ENCODE measurements around the gene CDK5RAP3.
"Not testable (repeated sequence)": the region's sequence is repeated elsewhere in the genome, so short reads cannot be mapped to it uniquely, and the experiment has no call there.

The CDK5RAP3 gene

DNA sequence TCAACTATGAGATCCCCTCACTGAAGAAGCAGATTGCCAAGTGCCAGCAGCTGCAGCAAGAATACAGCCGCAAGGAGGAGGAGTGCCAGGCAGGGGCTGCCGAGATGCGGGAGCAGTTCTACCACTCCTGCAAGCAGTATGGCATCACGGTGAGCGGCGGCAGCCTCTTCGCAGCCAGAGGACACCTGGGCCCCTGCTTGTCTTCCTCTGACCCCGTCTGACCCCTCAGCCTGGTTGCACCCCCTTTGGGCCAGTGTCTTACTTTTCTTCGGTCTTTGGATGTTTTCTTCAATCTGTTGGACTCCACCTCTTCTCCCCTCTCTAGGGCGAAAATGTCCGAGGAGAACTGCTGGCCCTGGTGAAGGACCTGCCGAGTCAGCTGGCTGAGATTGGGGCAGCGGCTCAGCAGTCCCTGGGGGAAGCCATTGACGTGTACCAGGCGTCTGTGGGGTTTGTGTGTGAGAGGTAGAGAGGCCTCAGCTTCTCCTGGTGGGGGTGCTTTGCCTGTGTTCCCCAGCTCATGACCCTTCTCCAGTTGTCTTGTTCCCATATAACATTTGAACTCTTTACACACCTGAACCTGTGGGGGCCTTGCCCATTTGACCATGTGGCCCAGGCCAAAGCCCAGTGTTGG lies 4.4 kb downstream of the CDK5RAP3 start:
- no peak for DNase-seq (ENCODE audit: low read depth)

DNA sequence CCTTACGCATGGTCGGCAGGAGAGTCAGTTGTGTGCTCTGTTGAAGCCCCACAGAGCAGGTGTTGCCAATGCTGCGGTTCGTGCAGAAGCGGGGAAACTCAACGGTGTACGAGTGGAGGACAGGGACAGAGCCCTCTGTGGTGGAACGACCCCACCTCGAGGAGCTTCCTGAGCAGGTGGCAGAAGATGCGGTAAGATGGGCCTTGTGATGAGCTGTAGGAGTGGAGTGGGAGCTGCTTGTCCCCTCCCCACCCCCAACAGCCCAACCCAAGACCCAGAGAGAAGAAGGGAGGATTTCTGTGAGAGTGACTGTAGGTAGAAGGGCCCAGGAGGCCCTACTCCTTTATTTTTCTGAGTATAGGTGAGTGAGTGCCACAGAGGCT lies 4.9 kb downstream of the CDK5RAP3 start:
- no peak for DNase-seq (ENCODE audit: low read depth)

DNA sequence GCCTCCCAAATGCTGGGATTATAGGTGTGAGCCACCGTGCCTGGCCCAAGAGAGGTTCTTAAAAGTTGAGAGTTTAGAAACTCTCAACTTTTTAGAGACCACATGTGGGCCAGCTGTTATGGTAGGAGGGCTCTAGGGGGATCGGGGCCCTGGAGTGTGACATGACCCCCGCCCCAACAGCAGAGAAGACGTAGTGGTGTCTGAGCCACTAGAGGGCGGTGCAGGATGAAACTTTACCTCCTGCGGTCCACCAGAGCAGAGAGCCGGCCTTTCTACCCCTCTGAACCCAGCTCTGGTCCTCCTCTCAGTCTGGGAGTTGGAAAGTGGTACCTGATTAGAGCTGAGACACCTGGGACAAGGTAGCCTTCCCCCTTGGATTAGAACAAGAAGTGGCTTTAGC lies 7.4 kb downstream of the CDK5RAP3 start:
- no peak for DNase-seq (ENCODE audit: low read depth)

DNA sequence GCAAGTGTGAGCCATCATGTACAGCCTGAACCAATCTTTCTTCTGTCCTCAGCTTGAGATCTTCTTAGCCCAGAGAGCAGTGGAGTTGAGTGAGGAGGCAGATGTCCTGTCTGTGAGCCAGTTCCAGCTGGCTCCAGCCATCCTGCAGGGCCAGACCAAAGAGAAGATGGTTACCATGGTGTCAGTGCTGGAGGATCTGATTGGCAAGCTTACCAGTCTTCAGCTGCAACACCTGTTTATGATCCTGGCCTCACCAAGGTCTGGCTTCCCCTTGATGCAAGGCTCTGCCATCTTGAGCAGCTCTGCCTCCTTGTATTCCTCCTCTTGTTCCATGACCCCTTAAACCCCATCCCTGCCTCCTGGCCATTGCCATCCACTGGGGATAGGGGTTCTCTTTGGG lies 9.6 kb downstream of the CDK5RAP3 start:
- DNase-seq (ENCODE audit: low read depth) = no peak

DNA sequence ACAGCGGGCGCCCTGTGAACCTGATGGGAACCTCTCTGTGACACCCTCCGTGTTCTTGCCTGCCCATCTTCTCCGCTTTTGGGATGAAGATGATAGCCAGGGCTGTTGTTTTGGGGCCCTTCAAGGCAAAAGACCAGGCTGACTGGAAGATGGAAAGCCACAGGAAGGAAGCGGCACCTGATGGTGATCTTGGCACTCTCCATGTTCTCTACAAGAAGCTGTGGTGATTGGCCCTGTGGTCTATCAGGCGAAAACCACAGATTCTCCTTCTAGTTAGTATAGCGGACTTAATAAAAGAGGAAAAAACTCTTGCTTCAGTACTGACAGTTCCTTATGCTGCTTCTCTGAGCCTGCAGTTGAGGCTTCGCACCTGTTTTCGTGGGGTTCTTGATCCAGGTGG lies 10.5 kb downstream of the CDK5RAP3 start:
- no peak for DNase-seq (ENCODE audit: low read depth)

DNA sequence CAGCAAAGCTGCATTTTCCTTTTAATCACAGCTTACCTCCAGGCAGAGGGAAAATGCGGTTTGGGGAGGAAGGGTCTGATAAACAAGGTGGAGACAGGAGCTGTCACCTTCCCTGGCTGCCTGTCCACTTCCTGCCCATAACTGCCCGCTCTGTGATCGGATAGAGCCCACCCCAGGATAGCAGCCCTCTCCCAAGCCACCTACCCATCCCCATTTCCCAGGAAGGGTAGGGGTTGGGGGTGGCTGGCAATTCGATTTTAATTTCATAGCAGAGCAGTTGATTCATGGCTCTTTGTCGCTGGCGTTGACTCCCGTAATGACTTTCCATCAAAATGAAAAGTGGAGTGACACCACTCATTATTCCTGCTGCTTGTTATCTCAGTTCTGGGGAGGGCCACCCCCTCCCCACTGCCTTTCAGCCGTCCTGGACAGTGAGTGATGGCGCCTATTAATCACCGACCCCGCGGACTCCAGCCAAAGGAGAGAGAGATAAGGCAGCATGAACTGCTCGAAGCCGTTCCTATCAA lies 11.2 kb downstream of the CDK5RAP3 start:
- DNase-seq (ENCODE audit: low read depth) = no peak

DNA sequence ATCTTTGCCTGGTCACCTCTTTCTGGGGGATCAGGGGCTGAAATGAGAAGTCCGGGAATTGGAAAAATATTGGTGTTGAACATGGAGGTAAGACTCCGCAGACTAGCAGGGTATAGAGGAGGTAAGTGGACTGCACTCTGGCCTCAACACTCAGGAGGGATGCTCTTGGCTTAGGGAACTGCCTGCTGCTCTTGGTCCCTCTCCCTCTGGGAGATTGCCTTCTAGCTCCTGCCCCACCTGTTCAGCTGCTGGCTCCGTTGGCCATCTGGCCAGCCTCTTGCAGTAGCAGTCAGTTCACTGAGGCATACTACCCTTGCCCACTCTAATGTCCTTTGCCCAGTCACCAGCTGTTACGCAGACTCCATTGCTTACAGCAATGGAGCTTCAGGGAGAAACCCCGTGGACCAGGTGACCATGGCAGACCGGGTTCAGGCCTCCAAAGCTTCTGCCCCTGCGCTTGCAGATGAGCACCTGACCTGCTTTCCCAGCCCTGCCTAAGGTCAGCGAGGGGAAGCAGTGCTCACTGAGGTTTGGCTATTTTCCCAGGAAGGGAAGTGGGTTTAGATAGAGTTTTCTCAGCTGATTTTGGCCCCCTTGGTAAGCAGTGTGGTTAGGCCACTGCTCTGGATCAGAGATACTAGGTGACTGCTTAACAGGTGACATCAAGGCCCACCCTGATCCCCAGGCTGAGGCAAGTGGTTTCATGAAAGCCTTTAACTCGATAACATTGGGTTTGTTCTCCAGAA lies 11.9 kb downstream of the CDK5RAP3 start:
- DNase-seq (ENCODE audit: low read depth) = no peak

DNA sequence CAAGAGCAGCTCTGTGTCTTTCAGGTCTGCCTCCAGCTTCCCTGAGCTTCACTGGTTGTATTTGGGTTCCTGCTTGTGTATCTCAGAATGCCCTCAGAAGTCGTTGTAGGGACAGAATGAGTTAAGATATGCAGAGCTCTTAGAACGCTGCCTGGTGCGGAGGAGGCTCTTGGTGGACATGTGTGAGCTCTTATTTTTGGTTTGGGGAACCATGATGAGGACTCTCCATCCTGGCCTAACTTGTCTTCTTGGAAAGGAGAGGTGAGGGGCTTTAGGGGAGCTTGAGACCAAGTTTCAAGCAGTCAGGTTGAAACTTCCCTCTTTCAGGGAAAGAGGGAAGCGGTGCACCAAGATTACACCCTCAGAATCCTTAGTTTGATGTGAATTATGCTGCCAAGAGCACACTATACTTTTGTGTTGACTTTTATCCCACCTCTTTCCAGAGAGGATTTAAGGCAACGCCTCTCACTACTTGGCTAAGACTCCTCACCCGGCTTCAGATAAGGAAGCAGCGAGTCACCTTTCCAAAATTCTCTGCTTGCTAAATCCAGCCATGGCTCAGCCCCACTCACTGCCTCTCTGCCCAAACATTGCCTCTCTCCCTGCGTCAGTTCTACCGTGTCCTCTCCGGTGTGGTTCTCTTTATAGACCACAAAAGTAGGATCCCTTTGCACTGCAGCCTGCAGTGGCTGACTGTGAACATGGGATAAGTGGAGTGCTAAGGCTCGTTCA lies 12.7 kb downstream of the CDK5RAP3 start:
- no peak for DNase-seq (ENCODE audit: low read depth)

DNA sequence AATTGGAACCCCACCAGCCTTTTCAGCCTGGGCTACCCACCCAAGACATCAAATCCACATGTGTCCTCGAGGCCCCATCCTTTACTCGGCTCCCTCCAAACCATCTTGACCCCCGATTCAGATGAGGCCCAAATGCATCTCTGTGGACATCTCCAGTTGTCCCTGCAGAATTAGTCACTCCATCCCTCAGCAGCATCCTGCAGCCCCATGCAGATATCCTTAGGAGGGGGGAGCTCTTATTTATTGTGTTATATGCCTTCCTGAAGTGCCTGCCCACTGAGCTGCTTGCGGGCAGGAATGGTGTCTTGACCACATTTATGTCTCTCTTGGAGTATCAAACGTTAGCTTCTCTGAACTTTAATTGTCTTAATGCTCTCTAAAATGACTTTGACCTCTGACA lies 15.6 kb downstream of the CDK5RAP3 start:
- no peak for DNase-seq (ENCODE audit: low read depth)

DNA sequence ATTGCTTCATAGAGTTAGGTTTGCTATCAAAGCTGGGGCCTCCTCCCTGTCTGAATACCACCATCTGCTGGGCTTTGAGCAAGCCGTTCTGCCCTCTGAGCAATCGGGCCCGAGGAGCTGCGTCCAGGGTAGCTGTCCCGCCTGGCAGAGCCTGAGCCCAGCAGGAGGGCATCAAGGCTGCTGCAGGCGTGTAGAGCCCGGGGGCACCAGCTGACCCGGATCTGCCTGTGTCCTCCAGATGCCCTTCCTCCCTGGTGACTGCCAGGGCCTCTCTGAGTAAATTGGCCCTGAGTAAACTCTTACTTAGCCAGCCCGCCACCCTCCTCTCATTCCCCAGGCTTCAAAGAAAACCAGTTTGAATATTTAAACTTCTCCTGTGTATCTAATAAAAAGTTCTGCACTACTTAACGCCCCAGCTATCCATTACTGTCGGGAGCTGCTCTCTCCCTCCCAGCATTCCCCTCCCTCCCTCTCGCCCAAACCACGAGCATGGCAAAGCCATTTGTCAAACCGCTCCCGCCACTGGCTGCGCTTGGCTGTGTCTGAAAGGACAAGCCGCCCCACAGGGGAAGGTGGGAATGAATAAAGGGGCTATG lies 16.4 kb downstream of the CDK5RAP3 start:
- DNase-seq (ENCODE audit: low read depth) = no peak

DNA sequence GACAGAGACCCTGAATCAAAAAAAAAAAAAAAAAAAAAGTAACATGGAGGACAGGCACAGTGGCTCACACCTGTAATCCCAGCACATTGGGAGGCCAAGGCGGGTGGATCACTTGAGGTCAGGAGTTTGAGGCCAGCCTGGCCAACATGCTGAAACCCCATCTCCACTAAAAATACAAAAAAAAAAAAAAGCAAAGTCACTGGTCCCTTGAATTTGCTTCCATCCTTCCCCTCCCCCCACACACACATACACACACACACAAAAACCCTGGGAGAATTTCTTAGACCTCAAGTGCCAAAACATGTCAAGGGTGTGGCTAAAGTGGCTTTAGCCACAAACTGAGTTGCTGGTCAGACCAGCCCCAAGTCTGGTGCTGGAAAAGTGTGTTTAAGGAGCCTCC lies 17.5 kb downstream of the CDK5RAP3 start:
- not testable (repeated sequence) for DNase-seq (ENCODE audit: low read depth)

DNA sequence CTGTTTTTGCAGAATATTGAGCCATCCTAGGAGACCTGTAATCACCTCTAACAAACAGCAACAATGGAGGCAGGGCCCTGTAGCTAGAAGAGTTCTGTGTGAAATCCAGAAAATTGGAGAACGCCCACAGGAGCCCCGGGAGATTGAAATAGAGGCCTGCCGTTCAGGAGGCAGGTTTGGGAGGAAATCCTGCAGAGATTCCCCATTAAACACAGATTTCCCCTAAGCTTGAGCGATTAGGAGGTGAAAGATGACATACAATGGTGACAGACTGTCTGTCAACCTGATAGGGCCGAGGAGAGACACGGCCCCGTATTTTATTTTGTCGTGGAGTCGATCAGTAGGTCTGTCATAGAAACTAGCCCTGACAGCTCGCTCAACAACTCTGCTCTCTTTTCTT lies 18.2 kb downstream of the CDK5RAP3 start:
- no peak for DNase-seq (ENCODE audit: low read depth)

DNA sequence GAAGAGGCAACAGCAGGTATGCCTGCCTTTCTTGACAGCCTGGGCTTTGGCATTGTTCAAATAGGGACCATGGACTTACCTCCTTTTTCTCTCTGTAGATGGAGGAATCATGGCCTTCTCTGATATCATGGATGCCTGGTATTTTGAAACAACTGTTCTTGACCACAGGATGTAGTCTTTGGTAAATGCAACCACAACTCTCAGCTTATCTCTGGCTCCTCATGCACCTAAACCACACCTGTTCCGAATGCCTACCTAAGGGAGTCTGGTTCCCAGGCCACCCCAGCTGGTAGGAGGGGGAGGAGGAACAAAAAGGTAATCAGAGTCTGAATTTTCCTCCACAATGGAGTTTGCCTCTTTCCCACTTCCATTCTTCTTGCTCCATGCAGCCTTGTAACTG lies 18.8 kb downstream of the CDK5RAP3 start:
- no peak for DNase-seq (ENCODE audit: low read depth)

DNA sequence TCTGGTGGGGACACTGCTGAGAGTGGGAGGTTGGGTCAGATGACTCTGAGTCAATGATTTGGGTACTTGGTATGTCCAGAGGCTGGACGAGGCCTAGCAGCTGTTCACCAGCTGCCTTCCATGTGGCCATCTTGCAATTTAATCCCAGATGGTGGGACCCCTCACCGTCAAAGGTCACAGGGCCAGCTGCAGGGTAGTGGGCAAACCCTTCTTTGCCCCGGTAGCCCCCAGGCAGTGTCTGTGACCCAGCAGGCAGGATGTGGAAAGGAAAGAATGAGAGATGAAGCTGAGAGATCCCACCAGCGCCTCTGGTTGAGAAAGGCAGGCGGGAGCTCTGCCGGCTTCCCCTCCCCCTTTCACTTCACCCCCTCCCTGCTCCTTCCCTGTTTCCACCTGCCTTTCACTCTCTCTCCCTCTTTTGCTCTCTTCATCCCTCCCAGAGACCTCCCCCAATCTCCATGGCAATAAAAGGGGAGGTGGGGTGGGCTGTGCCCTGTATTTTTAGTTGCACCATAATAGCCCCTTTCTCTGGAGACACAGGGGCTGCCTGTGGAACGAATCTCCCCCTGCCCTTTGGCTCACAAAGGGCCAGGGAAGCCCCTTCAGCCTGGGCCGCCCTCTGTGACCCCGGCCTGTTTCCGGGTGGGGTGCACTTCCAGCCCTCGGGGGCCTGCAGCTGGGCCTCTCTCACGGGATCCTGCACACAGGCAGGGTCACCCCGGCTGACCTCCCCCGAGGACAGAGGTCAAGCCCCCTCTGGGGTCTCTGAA lies 20.2 kb downstream of the CDK5RAP3 start:
- DNase-seq (ENCODE audit: low read depth) = no peak

DNA sequence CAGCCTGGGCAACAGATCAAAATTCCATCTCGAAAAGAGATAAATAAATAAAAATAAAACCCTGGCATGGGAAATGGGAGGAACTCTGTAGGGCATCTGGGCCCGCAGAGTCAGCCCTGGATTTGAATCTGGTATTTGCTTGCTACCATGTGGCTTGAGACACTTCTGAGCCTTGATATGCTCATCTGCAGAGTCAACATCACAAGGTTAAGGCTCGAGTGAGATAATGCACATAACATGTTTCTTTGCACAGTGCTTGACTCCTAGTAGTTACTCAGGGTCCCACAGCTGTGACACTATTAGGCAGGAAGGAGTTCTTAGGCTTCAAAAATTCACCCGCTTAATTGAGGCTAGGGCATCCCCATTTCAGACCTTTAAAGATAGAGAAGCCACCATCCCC lies 21.3 kb downstream of the CDK5RAP3 start:
- DNase-seq (ENCODE audit: low read depth) = no peak

DNA sequence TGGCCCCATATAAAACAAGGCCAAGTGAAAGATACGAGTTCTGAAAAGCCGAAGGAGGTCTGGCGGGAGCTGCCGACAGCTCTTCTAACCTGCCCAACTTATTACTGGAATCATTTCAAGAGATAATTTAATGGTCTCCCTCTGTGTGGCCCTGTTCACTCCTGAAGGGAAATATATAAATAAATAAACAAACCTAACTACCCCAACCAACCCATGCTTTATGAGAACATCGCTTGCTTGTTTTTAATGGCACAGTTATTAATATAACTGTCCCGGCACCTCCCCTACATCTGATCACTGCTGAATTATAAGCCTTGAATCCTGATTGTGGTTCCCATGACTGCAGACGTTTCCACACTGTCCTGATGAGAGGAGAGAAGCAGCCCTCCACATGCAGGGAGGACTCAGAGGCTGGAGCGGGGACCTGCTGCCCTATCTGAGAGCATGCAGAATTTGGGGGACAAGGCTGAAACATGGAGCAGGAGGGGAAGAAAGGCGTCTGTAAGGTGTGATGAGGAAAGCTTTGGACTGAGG lies 22.2 kb downstream of the CDK5RAP3 start:
- DNase-seq (ENCODE audit: low read depth) = no peak

DNA sequence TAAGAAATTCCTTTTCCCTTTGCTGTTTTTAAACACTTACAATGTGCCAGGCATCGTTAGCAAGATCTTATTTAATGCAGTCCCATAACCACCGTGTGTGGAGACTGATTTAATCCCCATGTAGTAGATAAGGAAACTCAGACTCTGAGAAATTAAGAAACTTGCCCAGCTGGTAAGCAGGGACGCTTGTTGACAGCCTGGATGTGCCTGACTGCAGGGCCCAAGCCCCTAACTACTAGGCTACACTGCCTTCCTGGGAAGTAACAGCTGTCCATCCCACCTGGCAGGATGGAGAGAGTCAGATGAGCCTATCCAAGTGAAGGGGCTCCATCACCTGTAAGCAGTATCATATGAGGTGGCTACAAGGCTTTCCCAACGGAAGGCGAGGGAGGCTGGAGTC lies 23.1 kb downstream of the CDK5RAP3 start:
- DNase-seq (ENCODE audit: low read depth) = no peak

DNA sequence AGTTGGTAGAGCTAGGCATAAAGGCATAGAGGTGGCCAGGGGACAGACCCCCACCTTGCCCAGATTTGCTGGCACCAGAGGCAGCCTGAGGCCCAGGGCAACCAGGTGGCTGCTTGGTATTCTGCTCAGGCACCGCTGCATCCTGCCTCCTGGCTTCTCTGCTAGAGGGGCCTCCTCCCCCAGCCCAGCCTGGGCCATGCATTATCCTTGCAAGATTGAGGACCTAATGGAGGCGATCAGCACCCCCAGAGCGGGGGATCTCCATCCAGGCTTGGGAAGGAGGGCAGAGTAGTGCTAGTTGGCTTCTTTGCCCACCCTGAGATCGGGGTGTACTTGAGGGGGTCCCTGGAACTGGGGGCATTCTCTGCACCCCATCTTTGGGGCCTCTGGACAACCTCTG lies 23.8 kb downstream of the CDK5RAP3 start:
- DNase-seq (ENCODE audit: low read depth) = no peak

DNA sequence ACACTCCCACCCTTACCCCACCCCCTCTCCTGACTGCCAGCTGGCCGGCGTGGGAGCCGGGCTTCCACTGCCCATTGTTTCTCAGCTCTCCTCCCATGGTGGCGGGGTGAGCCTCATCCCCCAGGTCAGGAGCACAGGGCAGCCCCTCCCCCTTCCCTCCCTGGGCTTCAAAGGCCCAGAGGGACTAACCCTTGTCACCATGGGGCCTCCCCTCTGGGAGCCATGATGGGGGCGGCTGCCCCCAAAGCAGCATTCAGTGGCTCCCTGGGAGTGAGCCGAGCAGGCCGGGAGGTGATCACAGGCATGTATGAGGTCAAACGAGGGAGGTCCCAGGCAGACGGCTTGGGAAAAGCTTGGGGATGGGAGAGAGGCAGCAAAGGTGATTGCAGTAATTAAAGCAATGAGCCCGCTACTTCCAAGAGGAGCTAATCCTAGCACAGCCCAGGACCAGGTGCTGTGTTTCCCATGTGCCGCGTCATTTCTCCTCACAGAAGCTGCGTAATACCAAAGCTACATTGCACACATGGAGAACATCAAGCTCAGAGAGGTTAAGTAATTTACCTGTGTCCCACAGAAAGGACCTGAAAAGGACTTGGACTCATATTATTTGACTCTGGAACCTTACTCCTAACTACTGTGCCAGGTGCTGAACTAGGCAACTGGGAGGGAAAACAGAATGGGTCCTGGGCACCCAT lies 24.5 kb downstream of the CDK5RAP3 start:
- DNase-seq (ENCODE audit: low read depth) = no peak

DNA sequence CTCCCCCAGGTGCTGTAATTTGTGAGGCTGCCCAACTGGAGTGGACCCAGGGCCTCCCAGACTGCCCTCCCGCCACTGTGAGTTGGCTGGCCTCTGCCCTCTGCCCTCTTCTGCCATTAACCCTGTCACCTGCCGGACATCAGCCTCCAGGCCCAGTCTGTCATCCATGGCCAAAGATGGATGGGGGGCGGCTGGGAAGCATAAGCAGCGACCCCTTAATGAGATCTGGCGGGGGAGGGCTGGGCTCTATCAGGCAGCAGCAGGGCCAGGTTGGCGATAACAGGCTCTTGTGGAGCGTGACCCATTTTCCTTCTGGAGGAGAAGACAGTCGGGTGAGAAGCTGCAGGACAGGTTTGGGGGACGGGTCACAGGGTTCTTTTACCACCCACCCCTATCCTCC lies 25.3 kb downstream of the CDK5RAP3 start:
- no peak for DNase-seq (ENCODE audit: low read depth)

DNA sequence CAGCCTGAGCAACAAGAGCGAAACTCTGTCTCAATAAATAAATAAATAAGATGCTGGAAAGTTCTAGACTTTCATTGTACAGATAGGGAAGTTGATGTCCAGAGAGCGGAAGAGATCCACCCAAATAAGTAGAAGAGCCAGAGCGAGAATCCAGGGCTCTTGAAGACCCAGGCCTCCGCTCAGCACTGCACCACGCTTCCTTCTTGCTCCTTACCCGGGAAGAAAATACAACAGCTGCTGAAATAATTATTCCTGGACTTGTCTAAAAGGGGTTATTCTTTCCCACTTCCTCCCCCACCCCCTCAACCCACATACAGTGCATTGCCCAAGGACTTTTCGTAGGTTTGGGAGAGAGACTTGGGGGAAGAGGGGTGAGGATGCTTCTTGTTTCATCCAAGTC lies 26.7 kb downstream of the CDK5RAP3 start:
- DNase-seq (ENCODE audit: low read depth) = no peak

All from non-pigmented ciliary epithelial cell (primary cell).